ENCODE results near the gene PLA2G2E.

DNA sequence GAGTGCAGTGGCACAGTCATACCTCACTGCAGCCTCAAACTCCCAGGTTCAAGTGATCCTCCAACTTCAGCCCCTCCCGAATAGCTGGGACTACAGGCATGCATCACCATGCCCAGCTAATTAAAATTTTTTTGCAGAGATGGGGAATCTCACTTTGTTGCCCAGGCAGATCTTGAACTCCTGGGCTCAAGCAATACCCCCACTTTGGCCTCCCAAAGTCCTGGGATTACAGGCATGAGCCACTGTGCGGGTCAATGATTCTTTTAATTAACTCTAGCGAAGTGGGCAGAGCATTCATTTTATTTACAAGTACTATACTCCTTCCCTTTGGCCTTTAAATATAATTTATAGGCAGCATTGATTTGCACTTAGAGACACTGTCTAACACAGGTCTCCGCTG, 43.8 kb downstream of the PLA2G2E start:
- TF ChIP-seq, protein P1, sequence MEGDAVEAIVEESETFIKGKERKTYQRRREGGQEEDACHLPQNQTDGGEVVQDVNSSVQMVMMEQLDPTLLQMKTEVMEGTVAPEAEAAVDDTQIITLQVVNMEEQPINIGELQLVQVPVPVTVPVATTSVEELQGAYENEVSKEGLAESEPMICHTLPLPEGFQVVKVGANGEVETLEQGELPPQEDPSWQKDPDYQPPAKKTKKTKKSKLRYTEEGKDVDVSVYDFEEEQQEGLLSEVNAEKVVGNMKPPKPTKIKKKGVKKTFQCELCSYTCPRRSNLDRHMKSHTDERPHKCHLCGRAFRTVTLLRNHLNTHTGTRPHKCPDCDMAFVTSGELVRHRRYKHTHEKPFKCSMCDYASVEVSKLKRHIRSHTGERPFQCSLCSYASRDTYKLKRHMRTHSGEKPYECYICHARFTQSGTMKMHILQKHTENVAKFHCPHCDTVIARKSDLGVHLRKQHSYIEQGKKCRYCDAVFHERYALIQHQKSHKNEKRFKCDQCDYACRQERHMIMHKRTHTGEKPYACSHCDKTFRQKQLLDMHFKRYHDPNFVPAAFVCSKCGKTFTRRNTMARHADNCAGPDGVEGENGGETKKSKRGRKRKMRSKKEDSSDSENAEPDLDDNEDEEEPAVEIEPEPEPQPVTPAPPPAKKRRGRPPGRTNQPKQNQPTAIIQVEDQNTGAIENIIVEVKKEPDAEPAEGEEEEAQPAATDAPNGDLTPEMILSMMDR (conservative IDR thresholded peaks at IDR 0.05 in 1 of 2, IDR thresholded peaks at IDR 0.05 in 1 of 2; ENCODE audit: low read depth in 1 of 2, low read length in 2 of 2) = no peak
- no peak for TF ChIP-seq EZH2 (IDR thresholded peaks at IDR 0.05; ENCODE audit: low read length, missing control alignments)
